Body of pancreas (tissue), 4 donors: Measurements from ENCODE around the gene RPN2. TPM values are rescaled to one million over a fixed set of nuclear protein-coding genes. Genes with fewer than 3 reads are reported as not detected.

ENCODE experiments used
- ATAC-seq: fragments of 150-250 bp; one replicate; pipeline ENCODE4 v1.9.1; 2016
- DNase-seq, 4 donors: peaks; one replicate each; pipeline ENCODE4 v3.0.0-alpha.2; 2019
- H3K27ac ChIP-seq, 4 donors: fragments of 200-600 bp; sonication (generic); 1 replicate in 3 of 4; 2 replicates in 1 of 4; pipeline versions ENCODE4 v1.5.1 to v1.6.1; 2016 to 2019; ENCODE audit warnings: mild to moderate bottlenecking in 1 of 4, mixed read lengths in 1 of 4, moderate library complexity in 1 of 4
- H3K27me3 ChIP-seq, 2 donors: fragments of 200-600 bp; sonication (generic); one replicate each; pipeline ENCODE4 v1.6.0; 2016; ENCODE audit warnings: mild to moderate bottlenecking in 1 of 2
- H3K36me3 ChIP-seq, 2 donors: fragments of 200-600 bp; sonication (generic); replicated peaks in 1 of 2; 2 replicates each; pipeline ENCODE4 v1.5.1; 2016; ENCODE audit warnings: low read depth in 2 of 2; ENCODE audit not compliant: insufficient read depth in 1 of 2
- H3K4me1 ChIP-seq: fragments of 200-600 bp; sonication (generic); one replicate; pipeline ENCODE4 v1.6.0; 2016
- H3K4me3 ChIP-seq, 2 donors: fragments of 200-600 bp; sonication (generic); 1 replicate in 1 of 2; 2 replicates in 1 of 2; pipeline ENCODE4 v1.5.1; 2016 to 2019
- H3K9me3 ChIP-seq, 3 donors: fragments of 200-600 bp; sonication (generic); 1 replicate in 2 of 3; 2 replicates in 1 of 3; pipeline ENCODE4 v1.5.1; 2016
- CTCF ChIP-seq, 7 experiments: fragments of 450-650 bp in 4 of 7; fragments of 200-600 bp in 3 of 7; sonication (generic) in 3 of 7; IDR thresholded peaks; one replicate each; pipeline ENCODE4 v1.5.1; 2016 to 2019; ENCODE audit warnings: antibody characterized with exemption in 7 of 7
- POLR2A ChIP-seq, 3 donors: fragments of 450-650 bp; IDR thresholded peaks; one replicate each; pipeline ENCODE4 v1.6.1; 2016; ENCODE audit warnings: antibody characterized with exemption in 3 of 3, mild to moderate bottlenecking in 2 of 3
- WGBS, 2 donors: methylation state at CpG; one replicate each; pipeline ENCODE4 v1.1.5; 2017; 5-methylcytosine and 5-hydroxymethylcytosine counted together
- intact Hi-C: fragments of 100-400 bp; cut with DNase I; formaldehyde crosslinking; loops from one replicate; pipeline ENCODE4 v1.15.1; 2023
- total RNA-seq, 2 donors: library from RNA; depleted of rRNA; stranded (reverse); fragments of >200 nt; gene quantifications; one replicate each; pipeline ENCODE4 v1.1.0, GENCODE V29; 2016

RPN2 gene
- total RNA-seq, 2 donors from 2014 or later: 70.0 to 111 TPM

DNA sequence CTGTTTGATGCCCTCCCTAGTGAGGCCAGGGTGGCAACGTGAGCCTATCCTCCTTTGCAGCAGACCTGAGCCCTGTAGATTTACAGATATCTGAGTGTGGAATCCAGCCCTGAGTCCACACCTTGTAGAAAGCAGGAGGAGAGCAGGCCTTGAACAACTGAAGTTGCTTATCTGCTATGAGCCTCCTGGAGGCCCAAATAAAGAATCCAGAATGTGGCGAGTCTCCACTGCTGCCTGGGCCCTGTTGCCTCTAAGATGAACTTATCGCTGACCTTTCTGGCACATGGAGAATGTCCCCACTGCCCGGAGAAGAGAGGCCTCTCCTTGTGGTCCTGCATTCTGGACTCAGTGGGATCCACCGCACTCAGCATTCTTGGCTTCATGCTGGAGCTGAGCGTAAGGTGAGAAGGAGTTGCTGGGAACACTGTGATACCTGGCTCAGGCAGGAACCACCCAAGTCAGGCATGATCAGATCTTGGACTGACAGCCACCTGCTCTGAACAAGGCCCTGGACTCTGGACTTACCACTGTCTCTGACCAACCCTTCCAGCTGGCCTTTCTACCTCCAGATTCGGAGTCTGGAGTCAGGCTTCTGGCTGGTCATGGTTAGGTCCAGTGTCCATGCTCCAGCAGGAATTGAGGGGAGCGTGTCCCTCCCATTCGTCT lies 104.5 kb downstream of the RPN2 start:
- intact Hi-C loops: no loop called here
- Histone ChIP-seq H3K4me3 (no peak overlapping the region), H3K36me3 (no peaks in the 10 kb centered on the region), H3K27ac (no peak overlapping the region), H3K4me1 (peaks cover 4% of the 10 kb centered on the region), H3K27me3 (no peaks in the 10 kb centered on the region), H3K9me3 (no peaks in the 10 kb centered on the region)
- DNase-seq: no peak
- no peak for ATAC-seq
- TF ChIP-seq POLR2A (IDR thresholded peaks at IDR 0.05) (no peak), CTCF (IDR thresholded peaks at IDR 0.05) (no peak)
- WGBS, 2 donors: 79 to 82% methylated on average over 9 of the region's 9 CpGs

DNA sequence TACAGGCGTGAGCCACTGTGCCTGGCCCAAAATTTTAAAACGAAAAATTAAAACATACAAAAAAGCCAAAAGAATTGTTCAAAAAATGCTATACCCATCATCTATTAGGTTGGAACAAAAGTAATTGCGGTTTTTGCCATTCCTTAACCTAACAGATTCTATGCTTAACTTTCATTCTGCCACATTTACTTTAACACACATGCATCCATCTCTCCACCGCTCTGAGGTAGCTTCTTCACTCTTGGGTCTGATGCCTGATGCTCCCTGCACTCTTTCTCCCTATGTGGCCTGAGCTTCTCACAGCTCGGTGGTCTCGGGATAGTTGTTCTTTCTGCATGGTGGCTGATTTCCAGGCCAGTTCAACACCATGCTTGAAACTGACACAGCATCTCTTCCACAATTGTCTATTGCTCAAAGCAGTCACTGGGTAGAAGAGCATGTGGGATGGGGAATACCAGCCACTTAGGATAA lies 105.6 kb downstream of the RPN2 start:
- no peak overlapping the region for H3K27ac ChIP-seq
- ATAC-seq (no peak), DNase-seq (no peak)
- no peaks in the 10 kb centered on the region for H3K36me3 ChIP-seq
- H3K4me1 ChIP-seq: peaks cover 7% of the 10 kb centered on the region
- H3K9me3 ChIP-seq: no peaks in the 10 kb centered on the region
- H3K27me3 ChIP-seq: no peaks in the 10 kb centered on the region
- TF ChIP-seq CTCF (IDR thresholded peaks at IDR 0.05) (no peak), POLR2A (IDR thresholded peaks at IDR 0.05) (no peak)
- intact Hi-C loops: no loop called here
- H3K4me3 ChIP-seq: no peak overlapping the region
- 69 to 86% methylated on average over 6 of the region's 6 CpGs for WGBS, 2 donors

DNA sequence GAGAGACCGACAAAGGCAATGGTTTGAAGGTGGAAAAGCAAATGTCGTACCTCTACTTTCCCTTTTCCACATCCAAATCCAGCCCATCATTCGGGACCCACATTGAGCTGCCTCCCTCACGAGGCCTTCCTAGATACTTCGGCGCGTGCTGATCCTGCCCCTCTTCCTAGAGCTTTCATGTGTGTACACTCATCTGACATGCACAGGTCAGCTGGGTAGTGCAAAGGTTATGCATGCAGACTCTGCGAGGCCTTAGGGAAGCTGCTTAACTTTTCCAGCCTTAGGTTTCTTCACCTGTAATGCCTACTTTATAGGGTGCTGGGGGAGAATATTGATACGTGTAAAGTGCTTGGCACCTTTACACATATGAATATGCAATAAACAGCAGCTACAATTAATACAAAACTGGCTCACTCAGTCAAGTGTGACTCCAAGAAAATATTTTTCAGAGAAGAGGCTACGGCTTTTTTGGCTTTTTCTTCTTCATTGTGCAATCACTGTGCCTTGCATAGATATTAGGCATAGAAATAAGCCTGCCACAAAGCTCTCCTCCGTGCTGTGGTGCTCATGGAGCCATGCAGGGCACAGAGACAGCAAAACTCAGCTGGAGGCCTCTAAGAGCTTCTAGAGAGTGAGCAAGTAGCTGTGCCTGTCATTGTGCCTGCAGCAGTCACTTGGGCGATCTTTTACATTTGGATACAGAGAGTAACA lies 106.7 kb downstream of the RPN2 start:
- WGBS, 2 donors: 59 to 60% methylated on average over 12 of the region's 12 CpGs
- Histone ChIP-seq H3K9me3 (no peaks in the 10 kb centered on the region), H3K4me1 (peaks cover 15% of the 10 kb centered on the region), H3K36me3 (no peaks in the 10 kb centered on the region), H3K27ac (no peak overlapping the region), H3K4me3 (no peak overlapping the region), H3K27me3 (no peaks in the 10 kb centered on the region)
- DNase-seq: no peak
- TF ChIP-seq CTCF (IDR thresholded peaks at IDR 0.05): no peak
- no peak for TF ChIP-seq POLR2A (IDR thresholded peaks at IDR 0.05)
- intact Hi-C loops: no loop called here
- ATAC-seq: no peak

DNA sequence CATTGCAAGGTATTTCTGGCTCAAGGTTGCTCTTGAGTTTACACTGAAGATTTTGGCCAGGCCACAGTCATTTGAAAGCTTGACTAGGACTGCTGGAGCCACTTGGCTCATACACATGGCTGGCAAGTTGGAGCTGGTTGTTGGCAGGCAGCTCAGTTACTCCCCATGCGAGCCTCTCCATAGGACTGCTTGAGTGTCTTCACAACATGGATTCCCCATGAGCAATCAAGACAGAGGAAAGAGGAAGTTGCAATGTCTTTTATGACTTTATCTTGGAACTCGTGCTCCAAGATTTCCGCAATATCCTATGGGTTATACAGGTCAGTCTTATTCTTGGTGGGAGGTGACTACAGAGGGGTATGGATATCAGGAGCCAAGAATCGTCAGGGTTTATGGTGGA lies 109.0 kb downstream of the RPN2 start:
- intact Hi-C loops: no loop called here
- Histone ChIP-seq H3K27ac (no peak overlapping the region), H3K9me3 (no peaks in the 10 kb centered on the region), H3K4me3 (no peak overlapping the region), H3K4me1 (peaks cover 21% of the 10 kb centered on the region), H3K27me3 (no peaks in the 10 kb centered on the region), H3K36me3 (no peaks in the 10 kb centered on the region)
- 65 to 70% methylated on average over 4 of the region's 4 CpGs for WGBS, 2 donors
- peak in 3 of 4 donors; percentile 27 to 53 (median 41) for DNase-seq
- ATAC-seq: peak; percentile 22
- TF ChIP-seq CTCF (IDR thresholded peaks at IDR 0.05) (no peak), POLR2A (IDR thresholded peaks at IDR 0.05) (no peak)
